ENCODE results near the gene OSM. TPM values are rescaled to one million over a fixed set of nuclear protein-coding genes. Genes with fewer than 3 reads are reported as not detected.

Gene OSM
- total RNA-seq, 1 experiment from 2014 or later = not detected

DNA sequence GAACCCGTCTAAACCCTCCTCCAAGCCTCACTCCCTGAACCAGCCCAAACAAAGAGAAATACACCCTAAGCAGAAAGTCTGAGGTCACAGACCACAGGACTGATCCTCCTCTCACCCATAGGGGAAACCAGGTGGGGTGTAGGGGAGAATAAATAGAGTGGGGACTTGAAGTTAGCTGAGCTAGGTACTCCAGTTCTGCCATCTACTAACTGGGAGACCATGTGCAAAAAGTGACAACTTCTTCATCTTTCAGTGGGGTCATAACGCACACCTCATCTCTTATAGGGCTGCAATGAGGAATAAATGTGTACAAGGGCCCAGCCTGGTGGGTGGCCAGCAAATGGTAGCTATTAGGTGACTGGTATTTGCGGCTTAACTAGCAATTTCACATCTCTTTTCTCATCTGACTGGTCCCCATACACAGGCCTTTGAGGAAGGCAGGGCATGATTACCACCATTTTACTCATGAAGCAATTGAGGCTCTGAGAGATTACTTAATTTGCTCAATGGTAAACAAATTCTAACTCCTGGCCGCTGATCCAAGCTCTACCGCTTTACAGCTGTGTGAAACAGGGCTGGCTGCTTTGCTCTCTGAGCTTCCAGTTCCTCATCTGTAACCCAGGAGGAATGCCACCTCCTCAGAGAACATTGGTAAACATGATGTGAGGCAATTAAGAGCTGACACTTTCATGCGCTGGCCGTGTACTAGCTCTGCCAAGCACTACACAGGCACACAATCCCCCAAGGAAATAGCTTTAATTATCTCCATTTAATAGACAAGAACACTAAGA lies 43.5 kb upstream of the OSM start:
- no peaks in the 10 kb centered on the region for H3K9me2 ChIP-seq (ENCODE audit: insufficient read depth)
- H3K4me2 ChIP-seq (ENCODE audit: low read length) = no peak overlapping the region
- H3K9ac ChIP-seq (ENCODE audit: low read length) = no peak overlapping the region
- no peak overlapping the region for H3K4me3 ChIP-seq (replicated peaks in 1 of 2; ENCODE audit: low read depth in 1 of 2, low read length in 2 of 2)
- H3K27me3 ChIP-seq (ENCODE audit: insufficient read depth, low read length) = no peaks in the 10 kb centered on the region
- ChIA-PET CTCF (no interaction called here), RAD21 (ENCODE audit: low non-redundant PET in 1 of 2, low total read pairs in 2 of 2, uncharacterized antibody in 2 of 2, unreplicated experiment in 2 of 2) (no interaction called here), POLR2A (no interaction called here)
- BruUV-seq (replicated peaks) = no TSS peak
- DNase-seq (ENCODE audit: low read depth, low spot score) = no peak
- no peak overlapping the region for H2AFZ ChIP-seq (ENCODE audit: low read depth, low read length, poor library complexity, severe bottlenecking)
- TF ChIP-seq ELF1 (IDR thresholded peaks at IDR 0.05; ENCODE audit: borderline replicate concordance, low read depth) = no peak
- no peak for TF ChIP-seq CEBPB (IDR thresholded peaks at IDR 0.05; ENCODE audit: low read depth)
- no peak for TF ChIP-seq ZNF274 (IDR thresholded peaks at IDR 0.05; ENCODE audit: low read depth, low read length)
- no peak for TF ChIP-seq EGR1 (IDR thresholded peaks at IDR 0.05; ENCODE audit: low read depth)
- TF ChIP-seq, protein P1, sequence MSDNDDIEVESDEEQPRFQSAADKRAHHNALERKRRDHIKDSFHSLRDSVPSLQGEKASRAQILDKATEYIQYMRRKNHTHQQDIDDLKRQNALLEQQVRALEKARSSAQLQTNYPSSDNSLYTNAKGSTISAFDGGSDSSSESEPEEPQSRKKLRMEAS (IDR thresholded peaks at IDR 0.05) = no peak
- TF ChIP-seq FOSL1 (IDR thresholded peaks at IDR 0.05; ENCODE audit: low read depth) = no peak
- no peak for TF ChIP-seq RAD21 (IDR thresholded peaks at IDR 0.05; ENCODE audit: low read depth)
- TF ChIP-seq JUND (IDR thresholded peaks at IDR 0.05) = no peak
- TF ChIP-seq POLR2AphosphoS5 (IDR thresholded peaks at IDR 0.05; ENCODE audit: low read depth, low read length) = no peak
- TF ChIP-seq, protein P2, sequence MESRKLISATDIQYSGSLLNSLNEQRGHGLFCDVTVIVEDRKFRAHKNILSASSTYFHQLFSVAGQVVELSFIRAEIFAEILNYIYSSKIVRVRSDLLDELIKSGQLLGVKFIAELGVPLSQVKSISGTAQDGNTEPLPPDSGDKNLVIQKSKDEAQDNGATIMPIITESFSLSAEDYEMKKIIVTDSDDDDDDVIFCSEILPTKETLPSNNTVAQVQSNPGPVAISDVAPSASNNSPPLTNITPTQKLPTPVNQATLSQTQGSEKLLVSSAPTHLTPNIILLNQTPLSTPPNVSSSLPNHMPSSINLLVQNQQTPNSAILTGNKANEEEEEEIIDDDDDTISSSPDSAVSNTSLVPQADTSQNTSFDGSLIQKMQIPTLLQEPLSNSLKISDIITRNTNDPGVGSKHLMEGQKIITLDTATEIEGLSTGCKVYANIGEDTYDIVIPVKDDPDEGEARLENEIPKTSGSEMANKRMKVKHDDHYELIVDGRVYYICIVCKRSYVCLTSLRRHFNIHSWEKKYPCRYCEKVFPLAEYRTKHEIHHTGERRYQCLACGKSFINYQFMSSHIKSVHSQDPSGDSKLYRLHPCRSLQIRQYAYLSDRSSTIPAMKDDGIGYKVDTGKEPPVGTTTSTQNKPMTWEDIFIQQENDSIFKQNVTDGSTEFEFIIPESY (IDR thresholded peaks at IDR 0.05; ENCODE audit: extremely low read depth, insufficient replicate concordance, low read length) = no peak
- TF ChIP-seq, protein P3, sequence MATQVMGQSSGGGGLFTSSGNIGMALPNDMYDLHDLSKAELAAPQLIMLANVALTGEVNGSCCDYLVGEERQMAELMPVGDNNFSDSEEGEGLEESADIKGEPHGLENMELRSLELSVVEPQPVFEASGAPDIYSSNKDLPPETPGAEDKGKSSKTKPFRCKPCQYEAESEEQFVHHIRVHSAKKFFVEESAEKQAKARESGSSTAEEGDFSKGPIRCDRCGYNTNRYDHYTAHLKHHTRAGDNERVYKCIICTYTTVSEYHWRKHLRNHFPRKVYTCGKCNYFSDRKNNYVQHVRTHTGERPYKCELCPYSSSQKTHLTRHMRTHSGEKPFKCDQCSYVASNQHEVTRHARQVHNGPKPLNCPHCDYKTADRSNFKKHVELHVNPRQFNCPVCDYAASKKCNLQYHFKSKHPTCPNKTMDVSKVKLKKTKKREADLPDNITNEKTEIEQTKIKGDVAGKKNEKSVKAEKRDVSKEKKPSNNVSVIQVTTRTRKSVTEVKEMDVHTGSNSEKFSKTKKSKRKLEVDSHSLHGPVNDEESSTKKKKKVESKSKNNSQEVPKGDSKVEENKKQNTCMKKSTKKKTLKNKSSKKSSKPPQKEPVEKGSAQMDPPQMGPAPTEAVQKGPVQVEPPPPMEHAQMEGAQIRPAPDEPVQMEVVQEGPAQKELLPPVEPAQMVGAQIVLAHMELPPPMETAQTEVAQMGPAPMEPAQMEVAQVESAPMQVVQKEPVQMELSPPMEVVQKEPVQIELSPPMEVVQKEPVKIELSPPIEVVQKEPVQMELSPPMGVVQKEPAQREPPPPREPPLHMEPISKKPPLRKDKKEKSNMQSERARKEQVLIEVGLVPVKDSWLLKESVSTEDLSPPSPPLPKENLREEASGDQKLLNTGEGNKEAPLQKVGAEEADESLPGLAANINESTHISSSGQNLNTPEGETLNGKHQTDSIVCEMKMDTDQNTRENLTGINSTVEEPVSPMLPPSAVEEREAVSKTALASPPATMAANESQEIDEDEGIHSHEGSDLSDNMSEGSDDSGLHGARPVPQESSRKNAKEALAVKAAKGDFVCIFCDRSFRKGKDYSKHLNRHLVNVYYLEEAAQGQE (IDR thresholded peaks at IDR 0.05; ENCODE audit: low read depth) = no peak
- no peak for TF ChIP-seq ZFX (IDR thresholded peaks at IDR 0.05)
- intact Hi-C loops (cut with micrococcal nuclease) = no loop called here
- H3K79me2 ChIP-seq (ENCODE audit: insufficient read depth, low read length) = peaks cover 8% of the 10 kb centered on the region; the same call in 1 of the 2 replicates
- ATAC-seq = no peak
- H3K27ac ChIP-seq (ENCODE audit: low read depth, low read length) = no peak overlapping the region
- no peaks in the 10 kb centered on the region for H3K36me3 ChIP-seq (ENCODE audit: control insufficient read depth in 1 of 2, insufficient read depth in 2 of 2, low read length in 2 of 2)
- peaks cover 56 to 94% of the 10 kb centered on the region in 2 experiments for H3K4me1 ChIP-seq (ENCODE audit: control insufficient read depth in 1 of 2, insufficient read depth in 2 of 2, low read length in 2 of 2)
- no peaks in the 10 kb centered on the region for H3K9me3 ChIP-seq (ENCODE audit: control insufficient read depth in 1 of 2, insufficient read depth in 1 of 2, low read depth in 1 of 2, low read length in 2 of 2)
- no peaks in the 10 kb centered on the region for H4K20me1 ChIP-seq (ENCODE audit: insufficient read depth)

All from HCT116 (cell line).